ENCODE data around the gene ANKMY2. TPM values are rescaled to one million over a fixed set of nuclear protein-coding genes. Genes with fewer than 3 reads are reported as not detected.
"Not testable (repeated sequence)": the region's sequence is repeated elsewhere in the genome, so short reads cannot be mapped to it uniquely, and the experiment has no call there.

ANKMY2 gene
- polyA plus RNA-seq, 1 donor from 2014 or later = 94.7 TPM

DNA sequence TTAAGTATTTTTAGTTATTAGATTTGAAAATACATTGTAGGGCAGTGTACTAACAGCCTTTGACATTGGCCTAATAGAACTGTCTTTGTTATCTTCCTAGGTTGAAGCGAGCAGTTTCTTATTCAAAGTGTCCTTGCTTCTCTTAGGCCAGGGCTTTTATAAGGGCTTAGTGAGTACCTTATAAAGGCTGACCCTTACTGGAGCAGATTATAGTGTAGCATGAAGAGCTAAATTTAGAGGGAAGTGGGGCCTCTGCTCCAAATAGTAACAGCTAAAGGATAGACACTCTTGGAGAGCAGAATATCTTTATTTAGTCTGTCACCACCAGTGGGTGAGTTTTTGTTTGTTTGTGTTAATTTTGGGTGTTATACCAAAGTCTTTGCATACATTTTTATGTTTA is 16.4 kb upstream of the ANKMY2 start:
- TF ChIP-seq EP300 (conservative IDR thresholded peaks at IDR 0.05; ENCODE audit: poor library complexity, severe bottlenecking) = no peak
- no peak for TF ChIP-seq TAF1 (IDR thresholded peaks at IDR 0.05; ENCODE audit: low read depth)
- TF ChIP-seq, protein P1, sequence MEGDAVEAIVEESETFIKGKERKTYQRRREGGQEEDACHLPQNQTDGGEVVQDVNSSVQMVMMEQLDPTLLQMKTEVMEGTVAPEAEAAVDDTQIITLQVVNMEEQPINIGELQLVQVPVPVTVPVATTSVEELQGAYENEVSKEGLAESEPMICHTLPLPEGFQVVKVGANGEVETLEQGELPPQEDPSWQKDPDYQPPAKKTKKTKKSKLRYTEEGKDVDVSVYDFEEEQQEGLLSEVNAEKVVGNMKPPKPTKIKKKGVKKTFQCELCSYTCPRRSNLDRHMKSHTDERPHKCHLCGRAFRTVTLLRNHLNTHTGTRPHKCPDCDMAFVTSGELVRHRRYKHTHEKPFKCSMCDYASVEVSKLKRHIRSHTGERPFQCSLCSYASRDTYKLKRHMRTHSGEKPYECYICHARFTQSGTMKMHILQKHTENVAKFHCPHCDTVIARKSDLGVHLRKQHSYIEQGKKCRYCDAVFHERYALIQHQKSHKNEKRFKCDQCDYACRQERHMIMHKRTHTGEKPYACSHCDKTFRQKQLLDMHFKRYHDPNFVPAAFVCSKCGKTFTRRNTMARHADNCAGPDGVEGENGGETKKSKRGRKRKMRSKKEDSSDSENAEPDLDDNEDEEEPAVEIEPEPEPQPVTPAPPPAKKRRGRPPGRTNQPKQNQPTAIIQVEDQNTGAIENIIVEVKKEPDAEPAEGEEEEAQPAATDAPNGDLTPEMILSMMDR (IDR thresholded peaks at IDR 0.05; ENCODE audit: poor library complexity, severe bottlenecking) = no peak
- TF ChIP-seq SMC3 (conservative IDR thresholded peaks at IDR 0.05; ENCODE audit: poor library complexity) = no peak
- H3K27me3 ChIP-seq (ENCODE audit: insufficient read depth, low read depth, low read length) = no peaks in the 10 kb centered on the region
- peaks cover 42% of the 10 kb centered on the region for H3K79me2 ChIP-seq (replicated peaks; ENCODE audit: insufficient read depth, low read length)
- H4K20me1 ChIP-seq (ENCODE audit: insufficient read depth) = no peaks in the 10 kb centered on the region
- H3K9ac ChIP-seq (ENCODE audit: low read length) = no peak overlapping the region
- H3F3A ChIP-seq (ENCODE audit: insufficient read depth, low read length, poor library complexity, severe bottlenecking) = no peaks in the 10 kb centered on the region
- no peaks in the 10 kb centered on the region for H3K9me3 ChIP-seq (ENCODE audit: low read length)
- H3K36me3 ChIP-seq (ENCODE audit: insufficient read depth, low read length) = no peaks in the 10 kb centered on the region
- no peaks in the 10 kb centered on the region for H3K9me2 ChIP-seq (ENCODE audit: insufficient read depth, low read length)
- no peak overlapping the region for H3K27ac ChIP-seq (ENCODE audit: low read length)
- no peak overlapping the region for H3K4me2 ChIP-seq (ENCODE audit: low read length)
- H3K4me3 ChIP-seq (ENCODE audit: low read length) = no peak overlapping the region
- no peak overlapping the region for H2AFZ ChIP-seq (ENCODE audit: low read depth, low read length)

DNA sequence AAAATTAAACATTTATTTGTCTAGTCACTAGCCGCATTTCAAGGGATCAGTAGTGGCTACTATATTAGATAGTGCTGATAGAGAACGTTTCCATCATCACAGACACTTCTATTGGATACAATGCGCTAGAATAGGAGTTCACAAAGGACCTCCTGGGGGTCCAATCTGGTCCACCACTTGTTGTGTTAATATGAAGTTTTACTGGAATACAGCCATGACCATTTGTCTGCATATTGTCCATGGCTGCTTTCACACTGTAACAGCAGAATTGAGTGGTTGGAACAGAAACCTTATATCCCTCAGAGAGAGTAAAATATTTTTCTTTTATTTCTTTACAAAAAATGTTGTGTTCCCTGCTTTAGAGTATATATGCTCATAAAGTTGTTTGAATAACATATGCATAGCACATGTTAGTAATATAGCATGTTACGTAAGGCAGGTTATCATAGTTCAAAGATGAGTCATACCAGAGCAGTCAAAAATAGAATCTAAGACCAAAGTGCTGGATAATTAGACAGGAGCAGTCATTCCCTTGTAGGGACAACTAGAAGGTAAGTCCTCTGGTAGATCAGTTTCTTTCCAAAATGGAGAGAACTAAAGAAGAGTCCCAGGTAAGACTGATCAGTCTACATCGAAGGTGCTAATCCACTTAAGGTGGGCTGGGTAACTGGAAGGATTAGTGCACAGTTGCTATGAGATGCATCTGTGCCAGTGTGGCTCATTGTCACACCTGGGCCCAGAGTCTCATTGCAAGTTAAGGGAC is 15.3 kb upstream of the ANKMY2 start:
- Histone ChIP-seq H3K9ac (ENCODE audit: low read length) (no peak overlapping the region), H3K36me3 (ENCODE audit: insufficient read depth, low read length) (no peaks in the 10 kb centered on the region), H3F3A (ENCODE audit: insufficient read depth, low read length, poor library complexity, severe bottlenecking) (no peaks in the 10 kb centered on the region), H3K27ac (ENCODE audit: low read length) (no peak overlapping the region), H3K79me2 (replicated peaks; ENCODE audit: insufficient read depth, low read length) (peaks cover 50% of the 10 kb centered on the region), H4K20me1 (ENCODE audit: insufficient read depth) (no peaks in the 10 kb centered on the region), H3K4me2 (ENCODE audit: low read length) (no peak overlapping the region), H3K9me3 (ENCODE audit: low read length) (no peaks in the 10 kb centered on the region), H3K4me3 (ENCODE audit: low read length) (no peak overlapping the region), H3K27me3 (ENCODE audit: insufficient read depth, low read depth, low read length) (no peaks in the 10 kb centered on the region), H3K9me2 (ENCODE audit: insufficient read depth, low read length) (no peaks in the 10 kb centered on the region), H2AFZ (ENCODE audit: low read depth, low read length) (no peak overlapping the region)
- no peak for TF ChIP-seq TAF1 (IDR thresholded peaks at IDR 0.05; ENCODE audit: low read depth)
- no peak for TF ChIP-seq EP300 (conservative IDR thresholded peaks at IDR 0.05; ENCODE audit: poor library complexity, severe bottlenecking)
- TF ChIP-seq SMC3 (conservative IDR thresholded peaks at IDR 0.05; ENCODE audit: poor library complexity) = no peak

DNA sequence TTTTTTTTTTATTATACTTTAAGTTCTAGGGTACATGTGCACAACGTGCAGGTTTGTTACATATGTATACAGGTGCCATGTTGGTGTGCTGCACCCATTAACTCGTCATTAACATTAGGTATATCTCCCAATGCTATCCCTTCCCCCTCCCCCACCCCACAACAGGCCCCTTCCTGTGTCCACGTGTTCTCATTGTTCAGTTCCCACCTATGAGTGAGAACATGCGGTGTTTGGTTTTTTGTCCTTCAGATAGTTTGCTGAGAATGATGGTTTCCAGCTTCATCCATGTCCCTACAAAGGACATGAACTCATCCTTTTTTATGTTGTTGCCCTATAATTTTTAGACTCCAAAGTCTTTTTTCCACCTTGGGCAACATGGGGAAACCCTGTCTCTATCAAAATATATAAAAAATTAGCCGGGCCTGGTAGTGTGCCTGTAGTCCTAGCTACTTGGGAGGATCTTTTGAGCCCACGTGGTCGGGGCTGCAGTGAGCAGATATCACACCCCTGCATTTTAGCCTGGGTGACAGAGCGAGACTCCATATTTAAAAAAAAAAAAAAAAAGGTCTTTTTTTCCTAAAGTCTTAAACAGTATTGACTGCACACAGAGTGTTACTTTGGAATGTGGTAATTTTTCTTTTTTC is 14.4 kb upstream of the ANKMY2 start:
- not testable (repeated sequence) for H3K27ac ChIP-seq (ENCODE audit: low read length); H3K27me3 ChIP-seq (ENCODE audit: insufficient read depth, low read depth, low read length); H4K20me1 ChIP-seq (ENCODE audit: insufficient read depth); H3K9me2 ChIP-seq (ENCODE audit: insufficient read depth, low read length); H2AFZ ChIP-seq (ENCODE audit: low read depth, low read length); H3K36me3 ChIP-seq (ENCODE audit: insufficient read depth, low read length); H3K9ac ChIP-seq (ENCODE audit: low read length); H3K4me2 ChIP-seq (ENCODE audit: low read length); H3K9me3 ChIP-seq (ENCODE audit: low read length); H3F3A ChIP-seq (ENCODE audit: insufficient read depth, low read length, poor library complexity, severe bottlenecking); H3K4me3 ChIP-seq (ENCODE audit: low read length)
- H3K79me2 ChIP-seq (replicated peaks; ENCODE audit: insufficient read depth, low read length) = peaks cover 59% of the 10 kb centered on the region

DNA sequence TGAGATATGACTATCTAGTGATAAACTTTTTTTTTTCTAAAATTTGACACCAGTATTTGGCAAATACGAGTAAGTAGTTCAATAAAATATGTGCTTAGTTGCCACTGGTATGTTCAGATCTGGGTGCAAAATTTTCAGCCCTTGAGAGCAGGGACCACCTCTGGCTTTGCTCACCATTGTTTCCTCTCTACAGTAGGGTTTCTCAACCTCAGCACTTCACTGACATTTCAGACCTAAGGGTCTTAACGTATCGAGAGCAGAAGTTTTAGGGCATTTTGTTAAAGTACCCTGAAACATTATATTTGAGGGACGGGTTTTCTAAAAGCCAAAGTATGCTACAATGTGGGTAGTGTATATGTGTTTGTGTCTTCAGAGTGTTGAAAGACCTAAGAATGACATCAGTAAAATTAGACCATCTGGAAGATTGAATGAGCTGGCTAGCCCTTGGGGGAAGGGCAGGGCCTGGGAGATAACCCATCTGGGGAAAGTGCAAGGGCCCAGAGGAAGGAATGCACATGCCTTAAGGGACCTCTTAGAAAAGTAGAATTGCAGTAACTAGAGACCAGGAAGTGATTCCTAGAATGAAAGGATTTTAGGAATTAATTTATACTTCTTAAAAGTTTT is 12.2 kb upstream of the ANKMY2 start:
- Histone ChIP-seq H2AFZ (ENCODE audit: low read depth, low read length) (no peak overlapping the region), H3K27me3 (ENCODE audit: insufficient read depth, low read depth, low read length) (no peaks in the 10 kb centered on the region), H3K36me3 (ENCODE audit: insufficient read depth, low read length) (no peaks in the 10 kb centered on the region), H3K4me3 (ENCODE audit: low read length) (no peak overlapping the region), H3K9me3 (ENCODE audit: low read length) (no peaks in the 10 kb centered on the region), H4K20me1 (ENCODE audit: insufficient read depth) (no peaks in the 10 kb centered on the region), H3K79me2 (replicated peaks; ENCODE audit: insufficient read depth, low read length) (peaks cover 55% of the 10 kb centered on the region), H3K9ac (ENCODE audit: low read length) (no peak overlapping the region), H3K4me2 (ENCODE audit: low read length) (no peak overlapping the region), H3F3A (ENCODE audit: insufficient read depth, low read length, poor library complexity, severe bottlenecking) (no peaks in the 10 kb centered on the region), H3K27ac (ENCODE audit: low read length) (no peak overlapping the region), H3K9me2 (ENCODE audit: insufficient read depth, low read length) (no peaks in the 10 kb centered on the region)
- TF ChIP-seq, protein P2, sequence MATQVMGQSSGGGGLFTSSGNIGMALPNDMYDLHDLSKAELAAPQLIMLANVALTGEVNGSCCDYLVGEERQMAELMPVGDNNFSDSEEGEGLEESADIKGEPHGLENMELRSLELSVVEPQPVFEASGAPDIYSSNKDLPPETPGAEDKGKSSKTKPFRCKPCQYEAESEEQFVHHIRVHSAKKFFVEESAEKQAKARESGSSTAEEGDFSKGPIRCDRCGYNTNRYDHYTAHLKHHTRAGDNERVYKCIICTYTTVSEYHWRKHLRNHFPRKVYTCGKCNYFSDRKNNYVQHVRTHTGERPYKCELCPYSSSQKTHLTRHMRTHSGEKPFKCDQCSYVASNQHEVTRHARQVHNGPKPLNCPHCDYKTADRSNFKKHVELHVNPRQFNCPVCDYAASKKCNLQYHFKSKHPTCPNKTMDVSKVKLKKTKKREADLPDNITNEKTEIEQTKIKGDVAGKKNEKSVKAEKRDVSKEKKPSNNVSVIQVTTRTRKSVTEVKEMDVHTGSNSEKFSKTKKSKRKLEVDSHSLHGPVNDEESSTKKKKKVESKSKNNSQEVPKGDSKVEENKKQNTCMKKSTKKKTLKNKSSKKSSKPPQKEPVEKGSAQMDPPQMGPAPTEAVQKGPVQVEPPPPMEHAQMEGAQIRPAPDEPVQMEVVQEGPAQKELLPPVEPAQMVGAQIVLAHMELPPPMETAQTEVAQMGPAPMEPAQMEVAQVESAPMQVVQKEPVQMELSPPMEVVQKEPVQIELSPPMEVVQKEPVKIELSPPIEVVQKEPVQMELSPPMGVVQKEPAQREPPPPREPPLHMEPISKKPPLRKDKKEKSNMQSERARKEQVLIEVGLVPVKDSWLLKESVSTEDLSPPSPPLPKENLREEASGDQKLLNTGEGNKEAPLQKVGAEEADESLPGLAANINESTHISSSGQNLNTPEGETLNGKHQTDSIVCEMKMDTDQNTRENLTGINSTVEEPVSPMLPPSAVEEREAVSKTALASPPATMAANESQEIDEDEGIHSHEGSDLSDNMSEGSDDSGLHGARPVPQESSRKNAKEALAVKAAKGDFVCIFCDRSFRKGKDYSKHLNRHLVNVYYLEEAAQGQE (IDR thresholded peaks at IDR 0.05; ENCODE audit: borderline replicate concordance) = no peak
- TF ChIP-seq MXI1 (conservative IDR thresholded peaks at IDR 0.05; ENCODE audit: poor library complexity, severe bottlenecking) = no peak
